Thoracic aorta (tissue), 2 donors: ENCODE data around the gene SOCS3. TPM values are rescaled to one million over a fixed set of nuclear protein-coding genes. Genes with fewer than 3 reads are reported as not detected.

Experiments
- ATAC-seq: fragments of 150-250 bp; one replicate; pipeline ENCODE4 v1.8.0; 2017; ENCODE audit warnings: low read depth; ENCODE audit not compliant: insufficient number of reproducible peaks, low FRiP score
- DNase-seq: peaks from one replicate; pipeline ENCODE4 v3.0.0-alpha.2; 2020; ENCODE audit warnings: low spot score
- H3K27ac ChIP-seq, 2 donors: fragments of 200-600 bp; sonication (generic); 1 replicate in 1 of 2; 2 replicates in 1 of 2; pipeline ENCODE4 v1.5.1; 2016; ENCODE audit warnings: mild to moderate bottlenecking in 2 of 2, moderate library complexity in 2 of 2
- H3K27me3 ChIP-seq: fragments of 200-600 bp; sonication (generic); replicated peaks from 2 replicates; pipeline ENCODE4 v1.6.0; 2016; ENCODE audit warnings: mild to moderate bottlenecking; ENCODE audit not compliant: insufficient read depth
- H3K36me3 ChIP-seq: fragments of 200-600 bp; sonication (generic); one replicate; pipeline ENCODE4 v1.5.1; 2016
- H3K4me1 ChIP-seq, 2 donors: fragments of 200-600 bp; sonication (generic); 1 replicate in 1 of 2; 2 replicates in 1 of 2; pipeline versions ENCODE4 v1.5.1 to v1.6.0; 2016; ENCODE audit warnings: low read depth in 2 of 2, mild to moderate bottlenecking in 1 of 2; ENCODE audit not compliant: control insufficient read depth in 1 of 2
- H3K4me3 ChIP-seq: fragments of 200-600 bp; sonication (generic); 2 replicates; pipeline ENCODE4 v1.5.1; 2016; ENCODE audit warnings: mild to moderate bottlenecking
- H3K9me3 ChIP-seq: fragments of 200-600 bp; sonication (generic); 2 replicates; pipeline ENCODE4 v1.5.1; 2016
- total RNA-seq, 2 donors: library from RNA; depleted of rRNA; stranded (reverse); fragments of >200 nt; gene quantifications; one replicate each; pipeline versions ENCODE4 v1.1.0 to v1.2.3, GENCODE V29; 2016
- TF ChIP-seq, protein P1 (sequence below): fragments of 200-600 bp; sonication (generic); IDR thresholded peaks from one replicate; pipeline ENCODE4 v1.5.1; 2019; ENCODE audit warnings: antibody characterized with exemption

Gene SOCS3
- total RNA-seq, 2 donors from 2014 or later = 313 to 361 TPM

DNA sequence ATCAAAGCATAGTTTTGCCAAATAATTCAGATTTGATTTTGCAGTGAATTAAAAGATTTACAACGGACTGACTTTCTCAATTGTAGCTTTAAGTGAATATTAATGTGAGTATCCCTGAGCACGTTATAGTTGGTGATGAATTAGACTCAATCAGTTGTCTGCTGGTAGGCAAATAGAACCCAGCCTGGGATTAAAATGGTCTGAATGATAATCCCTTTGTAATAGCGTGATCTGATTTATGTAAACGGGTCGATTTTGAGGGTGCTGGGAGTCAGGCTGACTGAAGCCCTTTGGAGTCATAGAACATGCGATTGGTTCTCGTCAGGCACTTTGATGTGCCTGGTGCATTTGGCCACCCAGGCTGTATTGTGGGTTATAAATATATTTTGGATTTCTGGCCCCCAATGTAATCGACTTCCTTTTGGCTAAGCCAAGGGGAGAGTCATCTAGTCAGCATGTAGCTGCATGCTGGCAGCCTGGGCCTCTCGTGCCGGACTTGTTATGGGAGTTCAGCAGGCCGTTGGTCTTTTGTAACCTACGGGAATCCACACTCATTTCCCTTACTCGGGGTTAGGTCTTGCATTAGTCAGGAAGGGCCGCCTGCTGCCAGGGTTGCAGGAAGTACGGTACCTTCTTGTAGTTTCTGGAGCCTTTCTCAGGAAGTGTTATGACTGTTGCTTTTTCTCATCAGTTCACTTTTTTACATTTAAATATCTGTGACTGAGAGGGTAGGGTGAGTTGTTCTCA lies 24.0 kb upstream of the SOCS3 start:
- H3K36me3 ChIP-seq = no peaks in the 10 kb centered on the region
- DNase-seq = peak; percentile 95
- TF ChIP-seq, protein P1, sequence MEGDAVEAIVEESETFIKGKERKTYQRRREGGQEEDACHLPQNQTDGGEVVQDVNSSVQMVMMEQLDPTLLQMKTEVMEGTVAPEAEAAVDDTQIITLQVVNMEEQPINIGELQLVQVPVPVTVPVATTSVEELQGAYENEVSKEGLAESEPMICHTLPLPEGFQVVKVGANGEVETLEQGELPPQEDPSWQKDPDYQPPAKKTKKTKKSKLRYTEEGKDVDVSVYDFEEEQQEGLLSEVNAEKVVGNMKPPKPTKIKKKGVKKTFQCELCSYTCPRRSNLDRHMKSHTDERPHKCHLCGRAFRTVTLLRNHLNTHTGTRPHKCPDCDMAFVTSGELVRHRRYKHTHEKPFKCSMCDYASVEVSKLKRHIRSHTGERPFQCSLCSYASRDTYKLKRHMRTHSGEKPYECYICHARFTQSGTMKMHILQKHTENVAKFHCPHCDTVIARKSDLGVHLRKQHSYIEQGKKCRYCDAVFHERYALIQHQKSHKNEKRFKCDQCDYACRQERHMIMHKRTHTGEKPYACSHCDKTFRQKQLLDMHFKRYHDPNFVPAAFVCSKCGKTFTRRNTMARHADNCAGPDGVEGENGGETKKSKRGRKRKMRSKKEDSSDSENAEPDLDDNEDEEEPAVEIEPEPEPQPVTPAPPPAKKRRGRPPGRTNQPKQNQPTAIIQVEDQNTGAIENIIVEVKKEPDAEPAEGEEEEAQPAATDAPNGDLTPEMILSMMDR = no peak
- peak overlapping the region; percentile 76 to 89 for H3K27ac ChIP-seq
- ATAC-seq = peak; percentile 78
- H3K4me3 ChIP-seq = no peak overlapping the region
- peaks cover 48 to 90% of the 10 kb centered on the region in 2 donors for H3K4me1 ChIP-seq
- H3K27me3 ChIP-seq = no peaks in the 10 kb centered on the region
- H3K9me3 ChIP-seq = no peaks in the 10 kb centered on the region

DNA sequence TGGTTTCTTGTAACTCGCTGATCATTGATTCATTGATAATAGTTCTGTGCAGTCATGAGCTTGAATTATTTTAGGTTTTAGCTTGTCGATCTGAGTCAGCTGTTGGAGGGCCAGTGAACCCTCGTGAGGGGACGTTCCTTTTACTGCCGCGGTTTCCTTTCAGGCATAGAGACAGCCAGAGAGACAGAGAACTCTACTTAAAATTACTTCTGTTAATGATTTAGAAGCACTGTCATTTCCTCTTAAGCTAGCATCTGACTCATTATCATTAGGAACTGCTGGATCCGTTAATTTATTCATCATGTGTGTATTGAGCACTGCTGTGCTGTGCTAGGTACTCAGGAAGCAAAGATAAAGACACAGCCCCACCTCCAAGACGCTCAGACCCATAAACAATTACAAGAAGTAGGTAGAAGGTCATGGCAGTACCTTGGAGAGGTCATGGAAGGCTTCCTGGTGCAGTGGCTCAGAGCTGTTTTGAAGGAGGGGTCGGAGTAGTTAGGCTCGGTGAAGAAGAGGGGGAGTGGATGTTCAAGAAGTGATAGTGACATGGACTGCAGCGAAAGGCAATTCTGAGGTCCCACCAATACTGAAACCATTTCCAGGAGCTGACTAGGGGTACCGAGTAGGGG lies 21.8 kb upstream of the SOCS3 start:
- DNase-seq (no peak), ATAC-seq (no peak)
- Histone ChIP-seq H3K27me3 (no peaks in the 10 kb centered on the region), H3K4me1 (peaks cover 37 to 73% of the 10 kb centered on the region in 2 donors), H3K9me3 (no peaks in the 10 kb centered on the region), H3K27ac (peak overlapping the region; percentile 19 to 27), H3K36me3 (no peaks in the 10 kb centered on the region), H3K4me3 (no peak overlapping the region)
- TF ChIP-seq, protein P1 = no peak

DNA sequence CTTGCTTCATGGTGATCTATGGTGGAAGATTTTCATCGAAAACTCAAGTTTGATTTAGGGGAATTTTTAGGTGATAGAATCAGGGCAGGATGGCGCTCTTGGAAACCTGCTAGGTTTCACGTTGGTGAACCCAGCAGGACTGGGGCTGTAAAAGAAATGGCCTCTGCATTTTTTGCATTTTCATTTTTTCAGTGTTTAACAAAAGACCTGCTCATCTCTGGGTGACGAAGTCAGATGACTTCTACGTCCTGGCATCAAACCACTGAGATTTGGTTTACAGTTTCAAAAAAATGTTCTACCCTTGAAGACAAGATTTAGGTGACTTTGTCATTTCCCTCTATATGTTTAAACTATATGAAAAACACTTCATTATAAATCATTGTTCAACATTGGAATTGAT lies 20.5 kb upstream of the SOCS3 start:
- H3K27ac ChIP-seq = no peak overlapping the region
- no peaks in the 10 kb centered on the region for H3K27me3 ChIP-seq
- no peaks in the 10 kb centered on the region for H3K36me3 ChIP-seq
- ATAC-seq (no peak), DNase-seq (no peak)
- peaks cover 32 to 70% of the 10 kb centered on the region in 2 donors for H3K4me1 ChIP-seq
- no peaks in the 10 kb centered on the region for H3K9me3 ChIP-seq
- TF ChIP-seq, protein P1 = no peak
- H3K4me3 ChIP-seq = no peak overlapping the region

DNA sequence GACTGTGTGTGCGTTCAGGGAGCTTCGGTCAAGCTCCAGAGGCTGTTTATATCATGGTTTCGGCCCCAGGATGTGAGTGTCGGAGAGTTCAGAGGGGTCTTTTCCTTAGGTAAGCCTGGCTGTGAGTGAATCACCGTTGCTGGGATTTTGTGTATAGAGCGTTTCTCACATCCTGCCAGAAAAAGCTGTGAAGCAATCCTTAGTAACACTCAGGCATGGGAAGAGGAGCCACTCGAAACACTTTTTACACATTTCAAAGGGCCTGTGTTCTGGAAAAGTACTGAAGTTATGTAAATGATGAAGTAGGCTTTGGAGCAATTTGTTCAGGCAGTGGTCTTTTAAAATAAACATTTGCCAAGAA lies 19.2 kb upstream of the SOCS3 start:
- H3K4me1 ChIP-seq = peaks cover 23 to 66% of the 10 kb centered on the region in 2 donors
- peak; percentile 21 for ATAC-seq

More for the DNA sequence above, 19.2 kb upstream of the SOCS3 start:
- Histone ChIP-seq H3K27me3 (no peaks in the 10 kb centered on the region), H3K9me3 (no peaks in the 10 kb centered on the region), H3K4me3 (peak overlapping the region; percentile 98), H3K27ac (peak overlapping the region; percentile 87 to 93), H3K36me3 (no peaks in the 10 kb centered on the region)
- TF ChIP-seq, protein P1 = no peak
- DNase-seq = no peak
